Body of pancreas (tissue), 4 donors: Measurements from ENCODE around the gene PPM1N. TPM values are rescaled to one million over a fixed set of nuclear protein-coding genes. Genes with fewer than 3 reads are reported as not detected.

Experiments
- ATAC-seq: fragments of 150-250 bp; one replicate; pipeline ENCODE4 v1.9.1; 2016
- DNase-seq, 4 donors: peaks; one replicate each; pipeline ENCODE4 v3.0.0-alpha.2; 2019
- H3K27ac ChIP-seq, 4 donors: fragments of 200-600 bp; sonication (generic); 1 replicate in 3 of 4; 2 replicates in 1 of 4; pipeline versions ENCODE4 v1.5.1 to v1.6.1; 2016 to 2019; ENCODE audit warnings: mild to moderate bottlenecking in 1 of 4, mixed read lengths in 1 of 4, moderate library complexity in 1 of 4
- H3K27me3 ChIP-seq, 2 donors: fragments of 200-600 bp; sonication (generic); one replicate each; pipeline ENCODE4 v1.6.0; 2016; ENCODE audit warnings: mild to moderate bottlenecking in 1 of 2
- H3K36me3 ChIP-seq, 2 donors: fragments of 200-600 bp; sonication (generic); replicated peaks in 1 of 2; 2 replicates each; pipeline ENCODE4 v1.5.1; 2016; ENCODE audit warnings: low read depth in 2 of 2; ENCODE audit not compliant: insufficient read depth in 1 of 2
- H3K4me1 ChIP-seq: fragments of 200-600 bp; sonication (generic); one replicate; pipeline ENCODE4 v1.6.0; 2016
- H3K4me3 ChIP-seq, 2 donors: fragments of 200-600 bp; sonication (generic); 1 replicate in 1 of 2; 2 replicates in 1 of 2; pipeline ENCODE4 v1.5.1; 2016 to 2019
- H3K9me3 ChIP-seq, 3 donors: fragments of 200-600 bp; sonication (generic); 1 replicate in 2 of 3; 2 replicates in 1 of 3; pipeline ENCODE4 v1.5.1; 2016
- POLR2A ChIP-seq, 3 donors: fragments of 450-650 bp; IDR thresholded peaks; one replicate each; pipeline ENCODE4 v1.6.1; 2016; ENCODE audit warnings: antibody characterized with exemption in 3 of 3, mild to moderate bottlenecking in 2 of 3
- WGBS, 2 donors: methylation state at CpG; one replicate each; pipeline ENCODE4 v1.1.5; 2017; 5-methylcytosine and 5-hydroxymethylcytosine counted together
- intact Hi-C: fragments of 100-400 bp; cut with DNase I; formaldehyde crosslinking; loops from one replicate; pipeline ENCODE4 v1.15.1; 2023
- total RNA-seq, 2 donors: library from RNA; depleted of rRNA; stranded (reverse); fragments of >200 nt; gene quantifications; one replicate each; pipeline ENCODE4 v1.1.0, GENCODE V29; 2016
- TF ChIP-seq, protein P1 (sequence below), 7 experiments: fragments of 450-650 bp in 4 of 7; fragments of 200-600 bp in 3 of 7; sonication (generic) in 3 of 7; IDR thresholded peaks; one replicate each; pipeline ENCODE4 v1.5.1; 2016 to 2019; ENCODE audit warnings: antibody characterized with exemption in 7 of 7

Gene PPM1N
- total RNA-seq, 2 donors from 2014 or later: not detected

- peak overlapping the region; percentile 34 to 79 (median 52) for H3K27ac ChIP-seq
- TF ChIP-seq, protein P1, sequence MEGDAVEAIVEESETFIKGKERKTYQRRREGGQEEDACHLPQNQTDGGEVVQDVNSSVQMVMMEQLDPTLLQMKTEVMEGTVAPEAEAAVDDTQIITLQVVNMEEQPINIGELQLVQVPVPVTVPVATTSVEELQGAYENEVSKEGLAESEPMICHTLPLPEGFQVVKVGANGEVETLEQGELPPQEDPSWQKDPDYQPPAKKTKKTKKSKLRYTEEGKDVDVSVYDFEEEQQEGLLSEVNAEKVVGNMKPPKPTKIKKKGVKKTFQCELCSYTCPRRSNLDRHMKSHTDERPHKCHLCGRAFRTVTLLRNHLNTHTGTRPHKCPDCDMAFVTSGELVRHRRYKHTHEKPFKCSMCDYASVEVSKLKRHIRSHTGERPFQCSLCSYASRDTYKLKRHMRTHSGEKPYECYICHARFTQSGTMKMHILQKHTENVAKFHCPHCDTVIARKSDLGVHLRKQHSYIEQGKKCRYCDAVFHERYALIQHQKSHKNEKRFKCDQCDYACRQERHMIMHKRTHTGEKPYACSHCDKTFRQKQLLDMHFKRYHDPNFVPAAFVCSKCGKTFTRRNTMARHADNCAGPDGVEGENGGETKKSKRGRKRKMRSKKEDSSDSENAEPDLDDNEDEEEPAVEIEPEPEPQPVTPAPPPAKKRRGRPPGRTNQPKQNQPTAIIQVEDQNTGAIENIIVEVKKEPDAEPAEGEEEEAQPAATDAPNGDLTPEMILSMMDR (IDR thresholded peaks at IDR 0.05): no peak
- TF ChIP-seq POLR2A (IDR thresholded peaks at IDR 0.05): no peak
- intact Hi-C loops: loop anchor here (10.0 kb wide), 1 partner anchor 120 kb away; no protein-coding TSS in a partner anchor
- H3K36me3 ChIP-seq: peaks cover 0 to 2% of the 10 kb centered on the region in 2 donors
- peak; percentile 69 for ATAC-seq
- WGBS, 2 donors: 41 to 46% methylated on average over 13 to 15 of the region's 15 CpGs
- peak; percentile 77 to 87 (median 86) for DNase-seq
- no peaks in the 10 kb centered on the region for H3K9me3 ChIP-seq
- peaks cover 45% of the 10 kb centered on the region for H3K4me1 ChIP-seq
- no peaks in the 10 kb centered on the region for H3K27me3 ChIP-seq
- no peak overlapping the region for H3K4me3 ChIP-seq
Observed at GRCh38 chr19:45524575-45525129, 26.4 kb downstream of the PPM1N start.

DNA sequence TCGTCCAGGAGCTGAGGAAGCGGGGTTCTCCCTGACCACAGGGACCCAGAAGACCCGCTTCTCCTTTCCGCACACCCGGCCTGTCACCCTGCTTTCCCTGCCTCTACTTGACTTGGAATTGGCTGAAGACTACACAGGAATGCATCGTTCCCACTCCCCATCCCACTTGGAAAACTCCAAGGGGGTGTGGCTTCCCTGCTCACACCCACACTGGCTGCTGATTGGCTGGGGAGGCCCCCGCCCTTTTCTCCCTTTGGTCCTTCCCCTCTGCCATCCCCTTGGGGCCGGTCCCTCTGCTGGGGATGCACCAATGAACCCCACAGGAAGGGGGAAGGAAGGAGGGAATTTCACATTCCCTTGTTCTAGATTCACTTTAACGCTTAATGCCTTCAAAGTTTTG is 27.9 kb downstream of the PPM1N start:
- DNase-seq: peak; percentile 62 to 76 (median 68)
- H3K36me3 ChIP-seq: no peaks in the 10 kb centered on the region
- H3K27ac ChIP-seq: peak overlapping the region in 2 of 4 donors; percentile 63 to 79

DNA sequence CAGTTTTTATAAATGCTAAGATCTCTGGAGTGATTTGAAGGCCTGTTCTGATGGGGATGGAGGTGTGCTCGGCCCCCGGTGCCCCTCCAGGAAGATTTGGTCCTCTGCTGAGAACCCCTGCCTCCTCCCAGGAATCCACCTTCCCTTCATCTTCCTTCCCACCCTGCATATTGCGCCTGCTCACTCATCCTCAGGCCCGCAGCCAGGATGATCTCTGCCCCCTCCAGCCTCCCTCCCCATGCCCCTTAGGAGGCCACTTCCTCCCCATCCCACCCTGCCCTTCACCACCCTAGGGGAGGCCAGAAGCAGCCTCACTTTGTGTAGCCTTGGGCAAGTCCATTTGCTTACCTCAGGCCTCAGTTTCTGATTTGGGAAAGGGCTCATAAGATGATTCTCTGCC is 28.7 kb downstream of the PPM1N start:
- H3K4me1 ChIP-seq: peaks cover 45% of the 10 kb centered on the region
- intact Hi-C loops: loop anchor here (10.0 kb wide), 1 partner anchor 118 kb away; no protein-coding TSS in a partner anchor

More for the DNA sequence above, 27.9 kb downstream of the PPM1N start:
- peaks cover 45% of the 10 kb centered on the region for H3K4me1 ChIP-seq
- H3K4me3 ChIP-seq: no peak overlapping the region
- no peaks in the 10 kb centered on the region for H3K27me3 ChIP-seq
- no peak for ATAC-seq
- no peaks in the 10 kb centered on the region for H3K9me3 ChIP-seq
- intact Hi-C loops: loop anchor here (10.0 kb wide), 1 partner anchor 119 kb away; no protein-coding TSS in a partner anchor
- TF ChIP-seq, protein P1 (IDR thresholded peaks at IDR 0.05): no peak
- no peak for TF ChIP-seq POLR2A (IDR thresholded peaks at IDR 0.05)
- WGBS, 2 donors: 62 to 79% methylated on average over 9 of the region's 9 CpGs

DNA sequence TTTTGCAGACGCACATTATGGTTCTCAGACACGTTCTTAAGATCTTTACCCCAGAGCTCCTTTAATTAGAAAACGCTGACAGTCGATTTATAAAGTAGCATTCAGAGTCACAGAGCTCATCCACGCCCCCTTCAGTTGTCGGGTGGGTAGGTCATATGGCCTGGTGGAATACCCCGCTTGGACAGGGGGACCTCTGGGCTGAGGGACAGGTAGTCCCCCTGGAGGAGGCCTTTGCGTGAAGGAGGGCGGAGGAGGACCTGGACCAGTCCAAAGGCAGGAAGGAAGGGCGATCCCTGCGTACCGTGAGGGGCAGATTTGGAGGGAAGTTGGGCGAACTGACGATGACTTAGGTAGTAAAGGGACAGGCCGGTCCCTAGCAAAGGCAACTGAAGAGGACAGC is 29.5 kb downstream of the PPM1N start:
- 78 to 82% methylated on average over 15 of the region's 15 CpGs for WGBS, 2 donors
- Histone ChIP-seq H3K4me3 (no peak overlapping the region), H3K36me3 (no peaks in the 10 kb centered on the region), H3K27me3 (no peaks in the 10 kb centered on the region), H3K27ac (peak overlapping the region in 3 of 4 donors; percentile 57 to 69 (median 68)), H3K9me3 (no peaks in the 10 kb centered on the region), H3K4me1 (peaks cover 45% of the 10 kb centered on the region)
- TF ChIP-seq, protein P1 (IDR thresholded peaks at IDR 0.05): no peak
- TF ChIP-seq POLR2A (IDR thresholded peaks at IDR 0.05): no peak
- intact Hi-C loops: loop anchor here (10.0 kb wide), 1 partner anchor 117 kb away; no protein-coding TSS in a partner anchor
- DNase-seq (no peak), ATAC-seq (no peak)

More for the DNA sequence above, 28.7 kb downstream of the PPM1N start:
- Histone ChIP-seq H3K36me3 (no peaks in the 10 kb centered on the region), H3K27ac (peak overlapping the region in 1 of 4 donors; percentile 79), H3K9me3 (no peaks in the 10 kb centered on the region), H3K4me3 (no peak overlapping the region), H3K27me3 (no peaks in the 10 kb centered on the region)
- no peak for ATAC-seq
- TF ChIP-seq, protein P1 (IDR thresholded peaks at IDR 0.05): no peak
- TF ChIP-seq POLR2A (IDR thresholded peaks at IDR 0.05): no peak
- WGBS, 2 donors: 86 to 89% methylated on average over 4 of the region's 4 CpGs
- no peak for DNase-seq
